ENCODE measurements around the gene SLC30A4. TPM values are rescaled to one million over a fixed set of nuclear protein-coding genes. Genes with fewer than 3 reads are reported as not detected.

The SLC30A4 gene
- polyA plus RNA-seq, 2 donors: 2.9 to 3.0 TPM

- H3K27me3 ChIP-seq (ENCODE audit: control insufficient read depth in 1 of 2, insufficient read depth in 2 of 2, low read length in 2 of 2): no peaks in the 10 kb centered on the region
- no peaks in the 10 kb centered on the region for H3K9me3 ChIP-seq (ENCODE audit: control insufficient read depth in 2 of 2, insufficient read depth in 1 of 2, low read depth in 1 of 2, low read length in 1 of 2)
- H3K4me3 ChIP-seq (ENCODE audit: low read depth in 1 of 2, low read length in 2 of 2): no peak overlapping the region
- peaks cover 0 to 7% of the 10 kb centered on the region in 2 donors for H3K4me1 ChIP-seq (ENCODE audit: control insufficient read depth in 2 of 2, insufficient read depth in 2 of 2, low read length in 1 of 2)
- H3K27ac ChIP-seq (ENCODE audit: low read depth in 2 of 2, low read length in 1 of 2): no peak overlapping the region
- no peaks in the 10 kb centered on the region for H3K36me3 ChIP-seq (ENCODE audit: control insufficient read depth in 2 of 2, insufficient read depth in 2 of 2, low read length in 1 of 2)
- 80 to 90% methylated on average over 2 of the region's 2 CpGs for WGBS, 2 donors
Observed at GRCh38 chr15:45443645-45444044, 78.9 kb downstream of the SLC30A4 start.

- 68 to 73% methylated on average over 5 of the region's 5 CpGs for WGBS, 2 donors
- Histone ChIP-seq H3K27ac (ENCODE audit: low read depth in 2 of 2, low read length in 1 of 2) (no peak overlapping the region), H3K36me3 (ENCODE audit: control insufficient read depth in 2 of 2, insufficient read depth in 2 of 2, low read length in 1 of 2) (no peaks in the 10 kb centered on the region), H3K9me3 (ENCODE audit: control insufficient read depth in 2 of 2, insufficient read depth in 1 of 2, low read depth in 1 of 2, low read length in 1 of 2) (no peaks in the 10 kb centered on the region), H3K4me3 (ENCODE audit: low read depth in 1 of 2, low read length in 2 of 2) (no peak overlapping the region), H3K4me1 (ENCODE audit: control insufficient read depth in 2 of 2, insufficient read depth in 2 of 2, low read length in 1 of 2) (peaks cover 0 to 7% of the 10 kb centered on the region in 2 donors), H3K27me3 (ENCODE audit: control insufficient read depth in 1 of 2, insufficient read depth in 2 of 2, low read length in 2 of 2) (no peaks in the 10 kb centered on the region)
Observed at GRCh38 chr15:45442507-45443135, 79.9 kb downstream of the SLC30A4 start.

- Histone ChIP-seq H3K36me3 (ENCODE audit: control insufficient read depth in 2 of 2, insufficient read depth in 2 of 2, low read length in 1 of 2) (no peaks in the 10 kb centered on the region), H3K27ac (ENCODE audit: low read depth in 2 of 2, low read length in 1 of 2) (no peak overlapping the region), H3K9me3 (ENCODE audit: control insufficient read depth in 2 of 2, insufficient read depth in 1 of 2, low read depth in 1 of 2, low read length in 1 of 2) (no peaks in the 10 kb centered on the region), H3K27me3 (ENCODE audit: control insufficient read depth in 1 of 2, insufficient read depth in 2 of 2, low read length in 2 of 2) (no peaks in the 10 kb centered on the region), H3K4me3 (ENCODE audit: low read depth in 1 of 2, low read length in 2 of 2) (no peak overlapping the region), H3K4me1 (ENCODE audit: control insufficient read depth in 2 of 2, insufficient read depth in 2 of 2, low read length in 1 of 2) (peaks cover 0 to 7% of the 10 kb centered on the region in 2 donors)
- 68 to 74% methylated on average over 8 of the region's 8 CpGs for WGBS, 2 donors
Observed at GRCh38 chr15:45441686-45442085, 80.9 kb downstream of the SLC30A4 start.

GRCh38 chr15:45441036-45441435 lies 81.5 kb downstream of the SLC30A4 start:
- H3K4me3 ChIP-seq (ENCODE audit: low read depth in 1 of 2, low read length in 2 of 2): no peak overlapping the region
- peaks cover 0 to 7% of the 10 kb centered on the region in 2 donors for H3K4me1 ChIP-seq (ENCODE audit: control insufficient read depth in 2 of 2, insufficient read depth in 2 of 2, low read length in 1 of 2)
- no peak overlapping the region for H3K27ac ChIP-seq (ENCODE audit: low read depth in 2 of 2, low read length in 1 of 2)
- no peaks in the 10 kb centered on the region for H3K36me3 ChIP-seq (ENCODE audit: control insufficient read depth in 2 of 2, insufficient read depth in 2 of 2, low read length in 1 of 2)
- no peaks in the 10 kb centered on the region for H3K9me3 ChIP-seq (ENCODE audit: control insufficient read depth in 2 of 2, insufficient read depth in 1 of 2, low read depth in 1 of 2, low read length in 1 of 2)
- no peaks in the 10 kb centered on the region for H3K27me3 ChIP-seq (ENCODE audit: control insufficient read depth in 1 of 2, insufficient read depth in 2 of 2, low read length in 2 of 2)

GRCh38 chr15:45439521-45440260 lies 82.9 kb downstream of the SLC30A4 start:
- no peaks in the 10 kb centered on the region for H3K27me3 ChIP-seq (ENCODE audit: control insufficient read depth in 1 of 2, insufficient read depth in 2 of 2, low read length in 2 of 2)
- no peaks in the 10 kb centered on the region for H3K36me3 ChIP-seq (ENCODE audit: control insufficient read depth in 2 of 2, insufficient read depth in 2 of 2, low read length in 1 of 2)
- 59 to 67% methylated on average over 5 of the region's 5 CpGs for WGBS, 2 donors
- H3K27ac ChIP-seq (ENCODE audit: low read depth in 2 of 2, low read length in 1 of 2): no peak overlapping the region
- peaks cover 0 to 3% of the 10 kb centered on the region in 2 donors for H3K4me1 ChIP-seq (ENCODE audit: control insufficient read depth in 2 of 2, insufficient read depth in 2 of 2, low read length in 1 of 2)
- no peaks in the 10 kb centered on the region for H3K9me3 ChIP-seq (ENCODE audit: control insufficient read depth in 2 of 2, insufficient read depth in 1 of 2, low read depth in 1 of 2, low read length in 1 of 2)
- no peak overlapping the region for H3K4me3 ChIP-seq (ENCODE audit: low read depth in 1 of 2, low read length in 2 of 2)

- no peaks in the 10 kb centered on the region for H3K9me3 ChIP-seq (ENCODE audit: control insufficient read depth in 2 of 2, insufficient read depth in 1 of 2, low read depth in 1 of 2, low read length in 1 of 2)
- 52 to 68% methylated on average over 8 of the region's 8 CpGs for WGBS, 2 donors
- no peaks in the 10 kb centered on the region for H3K36me3 ChIP-seq (ENCODE audit: control insufficient read depth in 2 of 2, insufficient read depth in 2 of 2, low read length in 1 of 2)
- no peaks in the 10 kb centered on the region for H3K27me3 ChIP-seq (ENCODE audit: control insufficient read depth in 1 of 2, insufficient read depth in 2 of 2, low read length in 2 of 2)
- H3K4me1 ChIP-seq (ENCODE audit: control insufficient read depth in 2 of 2, insufficient read depth in 2 of 2, low read length in 1 of 2): peaks cover 0 to 2% of the 10 kb centered on the region in 2 donors
- no peak overlapping the region for H3K4me3 ChIP-seq (ENCODE audit: low read depth in 1 of 2, low read length in 2 of 2)
- no peak overlapping the region for H3K27ac ChIP-seq (ENCODE audit: low read depth in 2 of 2, low read length in 1 of 2)
Observed at GRCh38 chr15:45435124-45435903, 87.2 kb downstream of the SLC30A4 start.

GRCh38 chr15:45434078-45434567 lies 88.4 kb downstream of the SLC30A4 start:
- no peaks in the 10 kb centered on the region for H3K27me3 ChIP-seq (ENCODE audit: control insufficient read depth in 1 of 2, insufficient read depth in 2 of 2, low read length in 2 of 2)
- H3K36me3 ChIP-seq (ENCODE audit: control insufficient read depth in 2 of 2, insufficient read depth in 2 of 2, low read length in 1 of 2): no peaks in the 10 kb centered on the region
- no peak overlapping the region for H3K4me3 ChIP-seq (ENCODE audit: low read depth in 1 of 2, low read length in 2 of 2)
- no peaks in the 10 kb centered on the region for H3K9me3 ChIP-seq (ENCODE audit: control insufficient read depth in 2 of 2, insufficient read depth in 1 of 2, low read depth in 1 of 2, low read length in 1 of 2)
- 95 to 99% methylated on average over 2 of the region's 2 CpGs for WGBS, 2 donors
- H3K4me1 ChIP-seq (ENCODE audit: control insufficient read depth in 2 of 2, insufficient read depth in 2 of 2, low read length in 1 of 2): peaks cover 3 to 7% of the 10 kb centered on the region in 2 donors
- H3K27ac ChIP-seq (ENCODE audit: low read depth in 2 of 2, low read length in 1 of 2): no peak overlapping the region

- H3K27me3 ChIP-seq (ENCODE audit: control insufficient read depth in 1 of 2, insufficient read depth in 2 of 2, low read length in 2 of 2): no peaks in the 10 kb centered on the region
- H3K4me3 ChIP-seq (ENCODE audit: low read depth in 1 of 2, low read length in 2 of 2): peak overlapping the region; percentile 2 to 46
- no peak overlapping the region for H3K27ac ChIP-seq (ENCODE audit: low read depth in 2 of 2, low read length in 1 of 2)
- 78 to 90% methylated on average over 2 of the region's 2 CpGs for WGBS, 2 donors
- peaks cover 3 to 7% of the 10 kb centered on the region in 2 donors for H3K4me1 ChIP-seq (ENCODE audit: control insufficient read depth in 2 of 2, insufficient read depth in 2 of 2, low read length in 1 of 2)
- no peaks in the 10 kb centered on the region for H3K9me3 ChIP-seq (ENCODE audit: control insufficient read depth in 2 of 2, insufficient read depth in 1 of 2, low read depth in 1 of 2, low read length in 1 of 2)
- H3K36me3 ChIP-seq (ENCODE audit: control insufficient read depth in 2 of 2, insufficient read depth in 2 of 2, low read length in 1 of 2): no peaks in the 10 kb centered on the region
Observed at GRCh38 chr15:45431511-45431910, 91.0 kb downstream of the SLC30A4 start.

- WGBS, 2 donors: 10 to 13% methylated on average over 73 of the region's 73 CpGs
- H3K27ac ChIP-seq (ENCODE audit: low read depth in 2 of 2, low read length in 1 of 2): no peak overlapping the region
- H3K9me3 ChIP-seq (ENCODE audit: control insufficient read depth in 2 of 2, insufficient read depth in 1 of 2, low read depth in 1 of 2, low read length in 1 of 2): no peaks in the 10 kb centered on the region
- H3K4me3 ChIP-seq (ENCODE audit: low read depth in 1 of 2, low read length in 2 of 2): peak overlapping the region; percentile 48 to 51
- peaks cover 3 to 7% of the 10 kb centered on the region in 2 donors for H3K4me1 ChIP-seq (ENCODE audit: control insufficient read depth in 2 of 2, insufficient read depth in 2 of 2, low read length in 1 of 2)
- H3K27me3 ChIP-seq (ENCODE audit: control insufficient read depth in 1 of 2, insufficient read depth in 2 of 2, low read length in 2 of 2): no peaks in the 10 kb centered on the region
- H3K36me3 ChIP-seq (ENCODE audit: control insufficient read depth in 2 of 2, insufficient read depth in 2 of 2, low read length in 1 of 2): no peaks in the 10 kb centered on the region
Observed at GRCh38 chr15:45429941-45430792, 92.4 kb downstream of the SLC30A4 start.

Data from esophagus (tissue), 2 donors.